Fibroblast of lung (primary cell): ENCODE data around the gene ANO6.
"Not testable (repeated sequence)": the region's sequence is repeated elsewhere in the genome, so short reads cannot be mapped to it uniquely, and the experiment has no call there.

Experiments used
- EZH2 ChIP-seq: IDR thresholded peaks from 2 replicates; pipeline ENCODE4 v1.5.1; 2012; ENCODE audit warnings: low read length, control low read depth, mild to moderate bottlenecking; ENCODE audit errors: missing control alignments
- TF ChIP-seq, protein P1 (sequence below), 2 donors: IDR thresholded peaks in 1 of 2; conservative IDR thresholded peaks in 1 of 2; 1 replicate in 1 of 2; 2 replicates in 1 of 2; pipeline ENCODE4 v1.5.1; 2011 to 2012; ENCODE audit warnings: low read length in 2 of 2, control low read depth in 1 of 2, inconsistent platforms in 1 of 2, low read depth in 1 of 2, mild to moderate bottlenecking in 1 of 2

DNA sequence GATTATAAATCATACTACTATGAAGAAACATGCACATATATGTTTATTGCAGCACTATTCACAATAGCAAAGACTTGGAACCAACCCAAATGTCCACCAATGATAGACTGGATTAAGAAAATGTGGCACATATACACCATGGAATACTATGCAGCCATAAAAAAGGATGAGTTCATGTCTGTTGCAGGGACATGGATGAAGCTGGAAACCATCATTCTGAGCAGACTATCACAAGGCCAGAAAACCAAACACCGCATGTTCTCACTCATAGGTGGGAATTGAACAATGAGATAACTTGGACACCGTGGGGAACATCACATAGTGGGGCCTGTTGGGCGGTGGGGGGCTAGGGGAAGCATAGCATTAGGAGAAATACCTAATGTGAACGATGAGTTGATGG lies 181.6 kb downstream of the ANO6 start:
- TF ChIP-seq, protein P1, sequence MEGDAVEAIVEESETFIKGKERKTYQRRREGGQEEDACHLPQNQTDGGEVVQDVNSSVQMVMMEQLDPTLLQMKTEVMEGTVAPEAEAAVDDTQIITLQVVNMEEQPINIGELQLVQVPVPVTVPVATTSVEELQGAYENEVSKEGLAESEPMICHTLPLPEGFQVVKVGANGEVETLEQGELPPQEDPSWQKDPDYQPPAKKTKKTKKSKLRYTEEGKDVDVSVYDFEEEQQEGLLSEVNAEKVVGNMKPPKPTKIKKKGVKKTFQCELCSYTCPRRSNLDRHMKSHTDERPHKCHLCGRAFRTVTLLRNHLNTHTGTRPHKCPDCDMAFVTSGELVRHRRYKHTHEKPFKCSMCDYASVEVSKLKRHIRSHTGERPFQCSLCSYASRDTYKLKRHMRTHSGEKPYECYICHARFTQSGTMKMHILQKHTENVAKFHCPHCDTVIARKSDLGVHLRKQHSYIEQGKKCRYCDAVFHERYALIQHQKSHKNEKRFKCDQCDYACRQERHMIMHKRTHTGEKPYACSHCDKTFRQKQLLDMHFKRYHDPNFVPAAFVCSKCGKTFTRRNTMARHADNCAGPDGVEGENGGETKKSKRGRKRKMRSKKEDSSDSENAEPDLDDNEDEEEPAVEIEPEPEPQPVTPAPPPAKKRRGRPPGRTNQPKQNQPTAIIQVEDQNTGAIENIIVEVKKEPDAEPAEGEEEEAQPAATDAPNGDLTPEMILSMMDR (conservative IDR thresholded peaks at IDR 0.05 in 1 of 2, IDR thresholded peaks at IDR 0.05 in 1 of 2; ENCODE audit: low read depth in 1 of 2, low read length in 2 of 2): not testable (repeated sequence)
- TF ChIP-seq EZH2: not testable (repeated sequence)
